Measurements from ENCODE around the gene WWOX.

DNA sequence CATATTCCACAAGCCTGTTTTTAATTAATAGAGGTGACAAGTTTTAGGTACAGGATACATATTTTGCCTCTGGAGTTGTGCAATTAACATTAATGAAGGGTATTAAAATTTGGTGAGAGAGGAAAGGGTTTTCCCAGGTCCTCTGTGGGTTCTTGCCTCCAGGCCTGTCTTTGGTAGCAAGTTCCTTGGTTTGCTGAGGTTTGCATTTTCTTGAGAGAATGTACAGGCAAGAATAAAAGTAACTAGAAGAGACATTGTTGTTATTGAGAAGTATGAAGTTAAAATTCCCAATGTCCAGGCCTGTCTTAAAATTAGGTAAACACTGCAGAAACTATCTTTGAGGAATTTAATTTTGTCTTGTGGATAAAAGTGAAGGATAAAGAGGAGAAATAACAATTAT is 316.9 kb downstream of the WWOX start:
- TF ChIP-seq CTCF (IDR thresholded peaks at IDR 0.05; ENCODE audit: borderline replicate concordance, extremely low read depth, low read length, poor library complexity, severe bottlenecking), result no peak
- TF ChIP-seq EZH2 (IDR thresholded peaks at IDR 0.05; ENCODE audit: borderline replicate concordance, low read depth, low read length, severe bottlenecking), result no peak
